ENCODE data around the gene LCN10.

Gene LCN10

GRCh38 chr9:136700304-136700703 lies 42.4 kb downstream of the LCN10 start:
- no peak for DNase-seq (ENCODE audit: low spot score)

GRCh38 chr9:136698635-136699246 lies 44.0 kb downstream of the LCN10 start:
- DNase-seq (ENCODE audit: low spot score) = no peak

DNA sequence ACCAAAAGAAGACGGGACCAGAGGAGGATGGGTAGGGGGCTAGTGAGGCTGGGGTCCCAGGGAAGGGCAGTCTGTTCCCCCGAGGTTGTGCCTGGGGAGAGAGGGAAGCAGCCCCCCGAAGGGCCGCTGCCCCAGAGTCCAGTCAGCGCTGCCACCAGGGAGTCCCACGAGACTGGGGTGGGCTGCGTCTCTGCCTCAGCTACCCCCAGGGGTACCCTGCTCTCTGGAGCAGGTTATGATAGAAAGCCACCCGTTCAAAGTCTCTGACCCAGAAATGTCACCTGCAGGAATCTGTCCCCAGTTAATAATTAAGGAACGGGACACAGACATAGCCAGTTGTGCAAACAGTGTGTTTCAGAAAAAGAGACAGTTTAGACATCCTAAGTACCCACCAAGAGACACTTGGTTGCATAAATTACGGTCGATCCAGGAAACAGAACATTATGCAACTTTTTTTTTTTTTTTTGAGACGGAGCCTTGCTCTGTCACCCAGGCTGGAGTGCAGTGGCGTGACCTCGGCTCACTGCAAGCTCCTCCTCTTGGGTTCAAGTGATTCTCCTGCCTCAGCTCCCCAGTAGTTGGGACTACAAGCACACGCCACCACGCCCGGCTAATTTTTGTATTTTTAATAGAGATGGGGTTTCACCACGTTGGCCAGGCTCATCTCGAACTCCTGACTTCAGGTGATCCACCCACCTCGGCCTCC lies 44.8 kb downstream of the LCN10 start:
- DNase-seq (ENCODE audit: low spot score) = no peak

DNA sequence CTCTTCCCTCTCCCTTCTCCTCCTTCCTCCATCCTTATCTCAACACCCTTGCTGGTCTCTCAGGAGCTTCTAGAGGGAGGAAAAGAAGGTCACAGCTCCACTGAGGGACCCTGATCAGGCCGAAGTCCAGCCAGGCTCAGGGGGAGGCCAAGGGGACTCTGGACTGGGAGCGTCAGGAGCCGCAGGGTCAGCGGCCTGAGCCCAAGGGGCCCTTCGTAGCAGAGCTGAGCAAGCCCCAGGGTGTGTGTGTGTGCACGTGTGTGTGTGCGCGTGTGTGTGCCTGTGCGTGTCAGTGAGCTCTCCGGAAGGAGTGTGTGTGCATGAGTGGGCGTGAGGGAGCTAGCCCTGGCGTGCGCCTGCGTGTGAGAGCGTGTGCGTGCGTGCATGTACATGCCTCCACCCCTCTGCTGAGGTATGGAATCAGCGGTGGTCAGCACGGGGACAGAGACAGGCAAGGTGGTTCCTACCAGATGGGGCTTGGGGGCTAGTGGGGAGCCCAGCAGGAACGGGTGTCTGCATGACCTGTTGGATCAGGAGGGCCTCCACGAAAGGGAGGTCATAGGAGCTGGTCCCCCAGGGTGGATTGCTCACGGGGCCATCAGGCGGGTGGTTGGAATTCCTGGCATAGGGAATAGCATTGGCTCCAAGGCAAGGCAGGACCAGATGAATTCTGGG lies 45.5 kb downstream of the LCN10 start:
- no peak for DNase-seq (ENCODE audit: low spot score)

DNA sequence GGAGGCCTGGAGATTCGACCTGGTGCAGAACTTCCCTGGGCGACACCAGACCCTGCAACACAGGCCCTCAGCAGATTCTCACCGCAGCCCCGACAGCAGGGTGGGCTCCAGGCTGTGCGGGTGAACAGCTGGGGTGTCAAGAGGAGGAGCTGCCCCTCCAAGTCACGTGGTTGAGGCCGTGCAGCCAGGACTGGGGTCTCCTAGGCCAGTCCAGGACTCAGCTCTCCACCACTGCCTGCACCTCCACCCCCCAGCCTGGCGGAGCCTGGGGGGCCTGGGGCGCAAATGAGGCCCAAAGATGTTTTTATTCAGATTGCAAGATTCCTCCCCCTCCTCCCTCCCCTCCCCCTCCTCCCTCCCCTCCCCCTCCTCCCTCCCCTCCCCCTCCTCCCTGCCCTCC lies 46.2 kb downstream of the LCN10 start:
- no peak for DNase-seq (ENCODE audit: low spot score)

DNA sequence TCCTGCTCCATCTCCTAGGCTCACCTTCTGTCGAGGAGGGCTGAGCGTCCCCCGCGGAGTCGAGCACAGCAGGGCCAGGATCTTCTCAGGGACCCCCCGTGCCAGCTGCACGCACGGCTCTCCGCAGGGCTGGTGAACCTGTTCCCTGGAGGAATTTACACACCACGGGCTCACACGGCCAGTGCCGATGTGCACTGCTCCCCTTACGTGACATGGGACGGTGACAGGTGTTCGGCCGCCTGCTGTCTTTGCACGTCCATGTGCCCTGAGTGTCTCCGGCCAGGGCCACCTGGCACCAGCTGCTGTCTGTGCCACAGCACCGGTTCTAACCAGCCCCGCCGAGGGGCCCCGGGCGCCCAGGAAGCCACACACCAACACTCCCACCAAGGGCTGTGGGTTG lies 46.8 kb downstream of the LCN10 start:
- no peak for DNase-seq (ENCODE audit: low spot score)

GRCh38 chr9:136695435-136695895 lies 47.3 kb downstream of the LCN10 start:
- no peak for DNase-seq (ENCODE audit: low spot score)

- no peak for DNase-seq (ENCODE audit: low spot score)
Observed at GRCh38 chr9:136694872-136695247, 47.9 kb downstream of the LCN10 start.

DNA sequence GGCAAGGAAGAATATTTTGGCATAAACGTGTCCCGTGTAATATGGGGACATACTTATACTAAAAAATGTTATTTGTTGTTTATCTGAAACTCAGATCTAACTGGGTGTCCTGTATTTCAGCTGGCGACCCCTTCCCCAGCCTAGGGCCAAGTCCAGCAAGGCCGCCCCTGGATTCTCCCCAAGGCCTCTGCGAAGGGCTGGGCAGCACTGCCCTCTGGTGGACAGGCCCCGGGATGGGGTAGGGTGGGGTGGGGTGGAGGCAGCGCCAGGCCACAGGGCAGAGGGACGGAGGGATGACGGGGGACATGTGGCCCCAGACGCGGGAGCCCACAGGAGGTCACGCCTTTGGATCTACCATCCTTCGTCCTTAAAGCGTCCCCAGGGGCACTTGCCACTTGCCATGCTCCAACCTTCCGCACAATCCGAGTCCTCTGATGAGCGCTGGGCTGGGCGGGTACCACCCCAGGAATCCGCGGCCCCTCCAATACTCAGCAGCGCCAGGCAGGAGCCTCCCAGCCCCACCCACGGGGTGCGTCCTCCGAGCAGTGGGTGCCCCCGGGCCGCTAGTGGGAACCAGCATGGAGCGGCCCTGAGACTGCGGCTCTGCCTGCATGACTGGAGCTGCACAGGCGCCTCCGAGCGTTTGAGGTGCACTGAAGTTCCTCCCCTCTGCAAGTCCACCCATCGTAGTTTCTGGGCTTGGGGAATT lies 48.4 kb downstream of the LCN10 start:
- DNase-seq (ENCODE audit: low spot score) = peak; percentile 74

- DNase-seq (ENCODE audit: low spot score) = no peak
Observed at GRCh38 chr9:136693490-136694162, 49.1 kb downstream of the LCN10 start.

DNA sequence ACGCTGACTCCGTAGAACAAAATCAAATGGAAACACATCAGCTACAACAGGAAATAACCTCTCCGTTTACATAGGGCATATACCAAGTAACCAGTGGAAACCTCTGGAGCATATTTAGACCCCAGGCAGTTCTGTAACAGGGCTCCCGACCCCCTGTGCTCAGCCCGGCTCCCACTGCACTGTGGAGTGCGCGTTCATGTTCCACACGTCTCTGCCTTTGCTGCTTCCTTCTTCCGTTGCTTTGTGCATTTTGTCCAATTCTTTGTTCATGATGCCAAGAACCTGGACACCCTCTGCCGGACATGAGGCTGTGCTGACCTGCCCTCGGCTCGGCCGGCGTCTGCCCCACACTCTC lies 49.6 kb downstream of the LCN10 start:
- DNase-seq (ENCODE audit: low spot score) = no peak

DNA sequence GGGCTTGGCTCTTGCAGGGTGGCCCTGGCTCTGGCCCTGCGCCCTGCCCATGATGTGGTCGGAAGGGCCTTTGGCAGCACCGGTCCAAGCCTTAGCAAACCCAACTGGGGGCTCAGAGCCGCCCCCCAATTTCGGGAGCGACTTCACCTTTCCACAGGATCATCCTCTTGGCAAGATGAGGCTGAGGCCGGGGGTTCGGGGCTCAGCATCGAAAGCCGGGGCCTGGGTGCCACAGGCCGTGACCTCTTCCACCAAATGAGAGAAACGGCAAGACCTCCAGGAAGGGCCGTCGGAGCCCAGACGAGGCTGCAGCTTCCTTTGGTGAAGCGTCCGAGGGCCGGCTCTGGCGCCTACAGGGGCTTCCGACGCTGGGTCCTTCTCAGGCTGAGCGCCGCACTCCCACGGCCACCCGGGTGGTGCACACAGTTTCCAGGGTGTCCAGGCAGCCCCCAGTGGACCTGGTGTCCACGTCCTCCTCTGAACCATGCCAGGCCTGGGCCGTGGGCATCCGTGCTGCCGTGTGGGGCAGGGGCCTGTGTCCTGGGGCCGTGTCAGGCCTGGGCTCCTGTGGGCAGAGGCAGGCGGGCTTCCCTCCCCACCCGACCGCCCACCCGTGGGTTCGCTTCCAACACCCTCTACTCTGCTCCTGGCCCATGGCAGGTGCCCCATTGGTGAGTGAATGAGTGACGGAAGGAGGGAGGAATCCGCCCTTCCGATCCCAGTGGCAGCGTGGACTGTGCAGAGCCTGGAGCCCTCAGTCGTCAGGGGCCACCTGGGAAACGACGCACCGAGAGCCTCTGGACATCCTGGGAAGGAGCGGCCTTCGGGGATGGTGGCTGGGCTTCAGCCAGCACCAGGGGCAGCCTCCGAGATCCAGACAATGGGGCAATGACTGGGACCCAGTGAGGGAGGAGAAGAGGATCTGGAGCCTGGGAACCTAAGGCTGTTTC lies 50.3 kb downstream of the LCN10 start:
- no peak for DNase-seq (ENCODE audit: low spot score)

DNA sequence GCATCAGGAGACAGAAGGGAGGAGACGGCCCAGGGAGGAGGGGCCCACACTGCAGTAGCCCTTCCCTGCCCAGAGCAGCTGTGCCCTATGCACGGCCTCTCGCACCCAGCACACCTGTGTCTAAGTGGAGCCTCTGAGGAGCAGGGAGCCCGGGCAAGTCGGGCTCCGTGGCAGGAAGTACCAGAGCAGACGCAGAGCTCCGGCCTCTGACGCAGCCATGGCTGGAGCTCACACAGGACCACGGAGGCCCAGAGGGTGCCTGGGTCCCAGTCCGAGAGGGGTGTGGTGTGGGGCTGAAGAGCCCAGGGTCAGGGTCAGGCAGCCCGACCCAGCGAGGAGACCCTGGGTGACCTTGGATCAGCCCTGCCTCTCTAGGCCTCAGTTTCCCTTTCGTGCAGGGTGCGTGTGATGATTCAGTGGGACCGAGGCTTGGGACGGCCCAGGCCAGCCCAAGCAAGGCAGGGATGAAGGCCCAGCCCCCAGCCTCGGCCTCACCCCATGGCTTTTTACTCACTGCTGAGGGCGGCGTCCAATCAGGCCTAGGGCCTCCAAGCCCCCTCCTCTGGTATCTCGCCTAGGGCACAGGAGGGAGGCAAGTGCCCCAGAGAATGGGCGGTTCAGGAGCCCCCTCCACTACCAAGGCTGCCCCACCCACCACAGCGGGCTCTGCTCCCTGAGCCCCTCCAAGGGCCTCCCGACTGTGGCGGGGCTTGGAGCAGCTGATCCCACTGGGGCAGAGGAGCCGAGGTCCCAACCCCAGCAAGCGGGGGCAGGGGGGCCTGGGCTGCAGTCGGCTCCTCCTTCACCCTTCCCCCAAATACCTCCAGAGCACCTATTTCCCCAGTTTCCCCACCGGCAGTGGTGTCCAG lies 51.2 kb downstream of the LCN10 start:
- DNase-seq (ENCODE audit: low spot score) = no peak

GRCh38 chr9:136690806-136691261 lies 51.9 kb downstream of the LCN10 start:
- no peak for DNase-seq (ENCODE audit: low spot score)

- no peak for DNase-seq (ENCODE audit: low spot score)
Observed at GRCh38 chr9:136690104-136690805, 52.5 kb downstream of the LCN10 start.

- no peak for DNase-seq (ENCODE audit: low spot score)
Observed at GRCh38 chr9:136689108-136689460, 53.7 kb downstream of the LCN10 start.

DNA sequence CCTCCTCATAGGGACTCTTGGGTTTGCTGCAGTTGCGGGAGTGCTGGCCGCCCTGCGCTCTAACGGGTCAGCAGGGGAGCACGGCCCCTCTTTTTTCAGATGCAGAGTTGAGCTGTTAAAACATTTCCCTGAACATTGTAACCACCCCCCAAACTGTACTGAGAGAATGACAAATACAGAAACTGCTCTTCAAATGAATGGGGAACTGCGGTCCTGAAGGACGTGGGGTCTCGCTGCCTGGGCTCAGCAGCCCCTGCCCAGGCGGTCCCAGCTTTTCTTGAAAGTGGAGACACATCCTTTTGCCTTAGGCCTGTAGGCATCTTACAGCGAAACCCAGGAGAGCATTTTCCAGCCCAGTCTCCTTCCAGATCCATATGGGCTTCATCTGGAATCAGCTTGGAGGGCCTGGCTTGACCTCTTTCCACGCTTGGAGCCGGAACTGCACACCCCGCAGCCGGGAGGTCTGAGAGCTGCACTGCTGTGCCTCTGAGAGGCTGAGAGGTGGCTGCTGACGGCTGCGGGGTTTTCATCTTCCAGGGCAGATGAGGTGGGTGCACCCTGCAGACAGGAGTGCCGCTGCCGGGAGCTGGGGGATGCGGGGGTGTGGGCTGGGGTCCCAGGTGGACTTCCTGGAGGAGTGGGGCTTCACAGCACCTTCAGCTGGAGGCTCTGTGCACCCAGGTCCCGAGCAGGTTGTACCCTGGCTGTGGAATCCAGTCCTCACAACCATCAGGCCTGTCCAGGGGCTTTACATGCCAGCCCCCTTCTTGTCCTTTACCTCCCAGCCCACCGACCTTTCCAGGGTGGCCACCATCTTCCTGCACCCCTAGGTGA lies 54.2 kb downstream of the LCN10 start:
- DNase-seq (ENCODE audit: low spot score) = no peak

Measured in AG08395 (cell line).